HG03025 (cell line): Measurements from ENCODE around the gene CABLES1.

Experiments
- ATAC-seq: cut with Tn5 transposase; IDR thresholded peaks from one replicate; pipeline ENCODE4 v1.9.1; 2021; ENCODE audit warnings: mild to moderate bottlenecking, moderate library complexity; ENCODE audit not compliant: unreplicated experiment, low FRiP score

CABLES1 gene

DNA sequence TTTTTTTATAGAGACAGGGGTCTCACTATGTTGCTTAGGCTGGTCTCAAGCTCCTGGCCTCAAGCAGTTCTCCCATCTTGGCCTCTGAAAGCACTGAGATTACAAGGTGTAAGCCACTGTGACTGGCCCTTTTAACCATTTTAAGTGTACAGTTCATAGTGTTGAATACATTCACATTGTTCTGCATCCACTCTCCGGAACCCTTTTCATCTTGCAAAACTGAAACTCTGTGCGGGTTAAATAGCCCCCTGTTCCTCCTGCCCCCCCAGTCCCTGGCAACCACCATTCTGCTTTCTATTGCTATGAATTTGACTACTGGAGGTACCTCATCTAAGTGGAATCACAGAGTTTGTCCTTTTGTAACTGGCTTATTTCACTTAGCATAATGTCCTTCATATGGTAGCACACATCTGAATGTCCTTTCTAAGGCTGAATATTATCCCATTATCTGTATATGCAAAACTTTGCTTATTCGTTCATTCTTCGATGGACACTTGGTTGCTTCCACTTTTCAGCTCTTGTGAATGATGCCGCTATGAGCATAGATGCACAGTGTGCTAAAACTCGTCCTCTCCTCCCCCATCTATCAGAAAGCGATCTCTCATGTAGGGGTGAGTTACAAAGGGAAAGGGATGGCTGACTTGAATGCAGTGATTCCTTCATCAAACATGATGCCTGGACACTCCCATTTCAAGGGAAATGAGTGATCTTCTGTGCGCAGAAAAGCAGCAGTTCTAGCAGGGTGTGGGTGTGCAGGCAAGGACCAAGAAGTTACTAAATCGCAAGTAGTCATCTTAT, 30.2 kb downstream of the CABLES1 start:
- ATAC-seq: no peak

GRCh38 chr18:23166891-23167541, 31.7 kb downstream of the CABLES1 start:
- no peak for ATAC-seq

DNA sequence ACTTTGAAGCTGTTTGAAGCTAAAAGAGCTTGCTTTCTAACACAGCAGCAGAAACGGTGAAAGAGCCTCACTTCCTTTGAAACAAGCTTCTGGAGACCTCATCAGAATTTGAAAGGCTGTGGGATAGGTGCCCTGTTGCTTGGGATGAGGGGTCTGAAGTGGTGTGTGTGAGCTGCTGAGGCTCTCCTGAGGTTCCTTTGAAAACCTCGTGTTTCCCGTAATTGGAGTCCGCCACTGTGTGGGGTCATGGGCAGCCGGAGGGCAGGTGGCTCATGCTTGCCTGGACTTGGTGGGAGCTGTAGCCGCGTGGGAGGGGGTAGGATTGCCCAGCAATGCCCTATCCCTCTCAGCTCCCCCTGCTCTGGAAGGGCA, 34.4 kb downstream of the CABLES1 start:
- no peak for ATAC-seq

- no peak for ATAC-seq
Measured at GRCh38 chr18:23170137-23170536, 34.9 kb downstream of the CABLES1 start.

- no peak for ATAC-seq
Measured at GRCh38 chr18:23171581-23172156, 36.4 kb downstream of the CABLES1 start.

DNA sequence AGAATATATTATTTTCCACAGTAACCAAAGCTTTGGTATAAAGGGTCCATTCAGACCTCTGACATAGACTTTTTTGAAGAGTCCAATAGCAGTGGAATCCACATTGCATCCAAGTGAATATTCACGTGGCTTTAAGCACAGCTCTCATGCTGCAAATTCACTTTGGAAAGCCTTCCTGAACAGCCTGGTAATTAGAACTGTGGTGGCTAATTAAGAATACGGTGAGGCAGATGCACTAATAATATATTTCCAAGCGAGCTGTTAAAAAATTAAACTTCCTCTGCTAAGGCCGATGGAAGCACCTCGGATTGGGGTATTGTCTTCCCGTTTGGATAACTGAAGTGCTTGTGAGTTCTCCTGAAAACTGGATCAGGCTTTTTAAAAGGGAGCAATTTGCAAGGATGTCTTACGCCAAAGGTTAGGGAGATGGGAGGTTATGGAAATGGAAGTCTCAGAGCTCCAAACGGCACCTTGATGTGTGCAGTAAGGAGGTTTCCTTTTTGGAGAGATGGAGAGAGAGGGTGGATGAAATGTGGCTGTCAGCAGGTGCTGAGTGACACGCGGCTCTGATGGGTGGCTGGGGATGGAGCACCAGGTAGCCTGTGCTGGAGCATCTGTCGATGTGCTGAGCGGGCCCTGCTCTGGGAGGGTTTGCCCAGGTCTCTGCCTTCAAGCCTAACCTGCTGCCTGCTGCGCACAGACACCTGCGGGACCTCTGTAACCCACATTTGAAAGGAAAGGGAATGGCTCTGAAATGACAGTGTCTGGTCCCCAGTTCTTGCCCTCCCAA, 37.5 kb downstream of the CABLES1 start:
- ATAC-seq: no peak

GRCh38 chr18:23173912-23174311, 38.6 kb downstream of the CABLES1 start:
- ATAC-seq: no peak

DNA sequence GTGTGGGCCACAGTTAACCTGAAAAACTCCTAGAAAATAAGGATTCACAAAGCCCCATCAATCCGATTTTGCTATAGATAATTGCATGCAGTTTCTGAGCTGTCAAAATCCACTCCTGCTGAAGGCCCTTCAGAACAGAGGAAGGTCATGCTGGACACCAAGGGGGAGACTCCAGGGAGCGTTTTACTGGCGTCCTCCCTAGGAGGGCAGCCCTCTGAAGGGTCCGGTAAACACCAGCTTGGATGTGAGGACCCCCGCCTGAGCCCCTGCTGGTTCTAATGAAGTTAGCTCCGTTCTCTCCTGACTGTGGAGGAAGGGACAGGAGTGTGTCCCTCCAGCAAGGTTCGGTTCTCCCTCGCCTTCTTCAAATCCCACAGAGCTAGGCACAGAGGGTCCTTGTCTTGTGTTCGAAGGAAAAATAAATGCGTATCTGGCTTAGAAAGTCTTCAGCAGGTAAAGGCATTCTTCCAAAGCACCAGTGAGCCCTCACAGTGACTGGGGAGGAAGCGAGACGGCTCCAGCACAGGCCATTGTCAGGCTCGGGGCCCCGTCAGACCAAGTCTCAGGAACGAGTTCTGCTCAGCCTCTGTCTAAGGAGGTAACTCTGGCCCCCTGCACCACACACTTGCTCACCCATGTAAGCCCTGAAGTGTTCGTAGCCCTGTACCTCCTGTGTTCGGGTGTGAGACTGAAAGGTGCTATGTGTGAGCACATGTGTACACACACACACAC, 41.6 kb downstream of the CABLES1 start:
- no peak for ATAC-seq

DNA sequence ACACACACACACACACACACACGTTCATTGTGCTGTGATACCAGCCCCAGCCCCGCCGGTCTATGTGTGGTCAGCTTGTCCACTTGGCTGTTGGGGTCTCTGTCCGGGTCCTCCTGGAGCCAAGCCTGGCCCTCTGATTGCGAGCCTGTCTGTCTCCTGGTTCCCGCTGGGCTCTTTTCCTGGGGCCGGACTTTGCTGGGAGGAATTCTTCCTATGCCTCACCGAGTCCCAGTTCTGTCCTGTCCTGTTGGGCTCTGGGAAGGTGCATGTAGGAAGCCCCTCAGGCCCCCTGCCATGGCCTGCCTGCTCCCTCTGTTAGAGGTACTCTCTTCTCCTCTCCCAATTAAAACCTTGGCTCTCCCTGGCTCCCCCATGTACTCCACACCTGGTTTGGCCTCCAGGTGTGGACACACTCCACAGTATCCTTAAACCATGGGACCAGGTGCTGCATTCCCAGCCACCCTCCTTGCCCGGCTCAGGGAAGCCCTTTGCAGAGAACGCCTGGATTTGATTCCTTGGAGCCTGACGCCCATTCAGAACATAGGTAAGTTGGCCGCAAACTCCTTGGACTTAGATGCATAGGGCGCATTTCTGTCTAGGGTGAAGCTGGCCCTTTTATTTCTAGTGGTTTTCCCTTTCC, 42.3 kb downstream of the CABLES1 start:
- ATAC-seq: no peak

GRCh38 chr18:23178201-23178600, 42.9 kb downstream of the CABLES1 start:
- ATAC-seq: no peak

DNA sequence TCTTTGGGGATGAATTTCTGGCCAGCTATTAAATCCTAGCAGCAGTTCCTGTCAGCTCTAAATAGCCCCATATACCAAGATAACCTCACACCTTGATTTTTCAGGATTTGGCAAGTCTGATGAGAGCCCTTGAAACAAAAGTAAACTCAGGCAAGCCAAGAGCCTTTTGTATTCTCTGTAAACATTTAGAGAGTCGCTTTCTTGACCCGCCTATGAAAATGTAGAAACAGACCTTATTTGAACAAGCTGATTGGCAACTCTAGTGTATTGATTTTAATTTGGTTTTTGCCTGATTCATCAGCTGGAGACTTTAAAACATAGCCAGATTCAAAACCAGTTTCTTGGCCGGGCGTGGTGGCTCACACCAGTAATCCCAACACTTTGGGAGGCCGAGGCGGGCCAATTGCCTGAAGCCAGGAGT, 43.4 kb downstream of the CABLES1 start:
- no peak for ATAC-seq

DNA sequence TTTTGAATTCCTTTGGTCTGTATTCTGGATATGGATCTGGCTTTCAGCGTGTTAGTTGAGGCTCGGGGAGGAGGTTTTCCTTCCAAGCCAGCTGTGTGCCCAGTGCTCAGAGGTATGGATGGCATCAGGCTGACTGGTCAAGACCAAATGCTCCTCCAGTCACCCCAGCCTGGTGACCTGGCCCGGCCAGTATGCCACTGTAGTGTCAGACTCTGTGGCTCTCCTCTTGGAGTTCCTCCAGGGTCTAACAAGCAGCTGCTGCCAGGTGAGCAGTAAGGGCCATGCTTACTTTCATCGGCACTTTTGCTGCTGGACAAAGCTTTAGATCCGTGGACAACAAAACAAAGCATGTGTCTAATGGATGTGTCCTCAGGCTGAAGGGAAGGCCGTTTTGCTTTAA, 44.1 kb downstream of the CABLES1 start:
- ATAC-seq: no peak

- ATAC-seq: no peak
Measured at GRCh38 chr18:23181547-23181946, 46.3 kb downstream of the CABLES1 start.

DNA sequence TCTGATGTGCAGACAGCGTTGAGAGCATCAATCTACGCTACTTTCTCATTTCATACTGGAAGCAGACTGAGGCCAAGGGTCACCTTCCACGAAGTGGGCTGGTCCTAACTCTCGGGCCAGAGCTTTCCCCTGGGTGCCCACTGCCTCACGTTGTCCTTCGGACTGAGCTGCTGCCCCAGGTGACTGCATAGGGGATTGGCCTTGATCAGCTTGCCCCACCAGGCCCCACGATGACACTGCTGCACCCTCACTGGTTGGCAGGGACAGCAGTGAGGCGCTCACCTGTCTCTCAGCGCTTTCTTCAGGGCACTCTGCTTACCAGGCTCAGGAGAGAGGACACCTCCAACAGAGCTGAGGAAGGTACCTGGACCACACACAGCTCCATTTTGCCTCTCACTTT, 47.3 kb downstream of the CABLES1 start:
- ATAC-seq: no peak

GRCh38 chr18:23183411-23184150, 48.3 kb downstream of the CABLES1 start:
- no peak for ATAC-seq

- ATAC-seq: no peak
Measured at GRCh38 chr18:23186781-23187180, 51.5 kb downstream of the CABLES1 start.

DNA sequence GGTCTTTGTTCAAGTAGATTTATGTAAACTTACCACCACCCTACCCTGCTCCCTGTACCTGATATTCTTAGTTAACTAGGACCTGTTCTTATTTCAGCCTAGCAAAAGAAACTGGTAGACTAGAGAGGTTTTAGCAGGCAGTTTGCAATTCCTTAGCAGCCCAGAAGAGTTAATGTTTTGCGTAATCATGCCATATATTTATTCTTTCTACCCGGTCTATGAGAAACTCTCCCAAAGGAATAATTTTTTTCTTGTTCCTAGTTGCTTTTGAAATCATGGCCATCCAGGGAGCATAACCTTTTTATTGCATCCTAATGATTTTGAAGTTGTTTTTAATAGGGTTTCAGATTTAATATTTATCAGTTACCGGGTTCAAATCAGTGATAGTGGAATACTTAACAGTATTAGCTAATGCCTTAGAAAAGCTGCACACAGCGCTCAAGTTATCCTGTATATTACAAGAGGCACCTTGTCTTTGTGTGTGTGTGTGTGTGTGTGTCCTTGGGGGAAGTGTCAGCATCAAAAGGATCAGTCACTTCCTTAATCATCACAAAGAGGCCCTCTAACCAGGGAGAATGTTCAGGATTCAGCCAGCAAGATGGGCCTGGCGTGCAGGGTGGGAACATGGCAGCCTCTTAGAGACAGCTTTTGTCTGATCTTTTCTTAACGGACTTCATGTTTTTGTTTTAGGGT, 52.9 kb downstream of the CABLES1 start:
- no peak for ATAC-seq

DNA sequence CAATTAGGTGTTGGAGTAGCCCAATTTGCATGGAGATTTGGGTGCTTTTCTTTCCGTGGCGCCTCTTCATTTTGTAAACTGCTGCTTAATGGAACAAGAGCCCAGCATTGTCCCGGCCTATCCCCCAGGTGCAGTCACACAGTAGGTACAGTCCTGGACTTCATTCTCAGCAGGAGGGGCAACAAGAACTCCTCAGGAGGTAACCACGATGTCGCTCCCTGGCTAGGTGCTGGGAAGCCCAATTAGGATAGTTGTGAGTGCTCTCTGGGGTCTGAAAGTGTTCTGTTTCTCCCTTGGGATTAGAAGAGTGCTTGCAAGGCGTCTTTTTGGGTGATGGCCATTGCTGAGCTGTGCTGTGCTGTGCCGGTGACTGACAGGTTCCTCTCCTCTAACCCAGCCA, 53.8 kb downstream of the CABLES1 start:
- no peak for ATAC-seq
